H9 (cell line): ENCODE measurements around the gene TLL2. TPM values are rescaled to one million over a fixed set of nuclear protein-coding genes. Genes with fewer than 3 reads are reported as not detected.
A peak's percentile ranks its signal among the peaks of the same experiment; 100 is the strongest.

Source experiments
- DNase-seq: peaks from one replicate; pipeline ENCODE4 v3.0.0-alpha.2; 2017
- H2AFZ ChIP-seq: one replicate; pipeline ENCODE4 v1.6.1; 2013; ENCODE audit warnings: mild to moderate bottlenecking, low read length, control low read depth, moderate library complexity
- H2AK5ac ChIP-seq: 2 replicates; pipeline ENCODE4 v1.6.1; 2013; ENCODE audit warnings: low read length, control low read depth, mixed read lengths; ENCODE audit not compliant: insufficient read length
- H2BK120ac ChIP-seq: one replicate; pipeline ENCODE4 v1.6.1; 2013; ENCODE audit warnings: low read depth, mild to moderate bottlenecking, low read length, control low read depth, inconsistent platforms; ENCODE audit not compliant: poor library complexity, severe bottlenecking
- H2BK12ac ChIP-seq: 2 replicates; pipeline ENCODE4 v1.6.1; 2013; ENCODE audit warnings: low read length, control low read depth, mixed read lengths, low read depth; ENCODE audit not compliant: insufficient read length
- H2BK15ac ChIP-seq: 2 replicates; pipeline ENCODE4 v1.6.1; 2013; ENCODE audit warnings: low read depth, low read length, control low read depth
- H2BK20ac ChIP-seq: one replicate; pipeline ENCODE4 v1.6.1; 2013; ENCODE audit warnings: low read depth, mild to moderate bottlenecking, low read length, control low read depth, inconsistent platforms; ENCODE audit not compliant: poor library complexity, severe bottlenecking
- H2BK5ac ChIP-seq: 2 replicates; pipeline ENCODE4 v1.6.1; 2013; ENCODE audit warnings: low read length, control low read depth, mixed read lengths; ENCODE audit not compliant: insufficient read length
- H3K14ac ChIP-seq: 2 replicates; pipeline ENCODE4 v1.6.1; 2013; ENCODE audit warnings: low read length, control low read depth; ENCODE audit not compliant: insufficient read depth
- H3K18ac ChIP-seq: 2 replicates; pipeline ENCODE4 v1.6.1; 2013; ENCODE audit warnings: low read depth, mild to moderate bottlenecking, mixed read lengths, low read length, control low read depth; ENCODE audit not compliant: insufficient read length
- H3K23ac ChIP-seq: 2 replicates; pipeline ENCODE4 v1.6.1; 2013; ENCODE audit warnings: low read length, control low read depth, mixed read lengths, low read depth; ENCODE audit not compliant: insufficient read length
- H3K23me2 ChIP-seq: 2 replicates; pipeline ENCODE4 v1.6.1; 2013; ENCODE audit warnings: low read depth, mild to moderate bottlenecking, mixed read lengths, low read length, control low read depth; ENCODE audit not compliant: insufficient read length, poor library complexity, severe bottlenecking
- H3K27ac ChIP-seq: 2 replicates; pipeline ENCODE4 v1.5.1; 2013; ENCODE audit warnings: low read length, control low read depth, mixed read lengths, low read depth; ENCODE audit not compliant: insufficient read length
- H3K27me3 ChIP-seq: 2 replicates; pipeline ENCODE4 v1.6.1; 2013; ENCODE audit warnings: low read length, control low read depth, inconsistent platforms; ENCODE audit not compliant: insufficient read depth
- H3K4ac ChIP-seq: 2 replicates; pipeline ENCODE4 v1.6.1; 2013; ENCODE audit warnings: low read depth, mild to moderate bottlenecking, control low read depth, inconsistent platforms, low read length, moderate library complexity
- H3K4me1 ChIP-seq: 2 replicates; pipeline ENCODE4 v1.6.1; 2013; ENCODE audit warnings: low read length, control low read depth, inconsistent platforms; ENCODE audit not compliant: insufficient read depth
- H3K4me2 ChIP-seq: 2 replicates; pipeline ENCODE4 v1.6.1; 2013; ENCODE audit warnings: low read length, control low read depth, mixed read lengths; ENCODE audit not compliant: insufficient read length, insufficient read depth
- H3K56ac ChIP-seq: 2 replicates; pipeline ENCODE4 v1.6.1; 2013; ENCODE audit warnings: low read depth, mild to moderate bottlenecking, mixed read lengths, low read length, control low read depth; ENCODE audit not compliant: insufficient read length
- H3K79me1 ChIP-seq: 2 replicates; pipeline ENCODE4 v1.6.1; 2013; ENCODE audit warnings: low read depth, mild to moderate bottlenecking, moderate library complexity, low read length, control low read depth, inconsistent platforms; ENCODE audit not compliant: insufficient read depth, poor library complexity, severe bottlenecking
- H3K79me2 ChIP-seq: 2 replicates; pipeline ENCODE4 v1.6.1; 2013; ENCODE audit warnings: low read length, control low read depth, inconsistent platforms; ENCODE audit not compliant: insufficient read depth
- H3K9ac ChIP-seq: 2 replicates; pipeline ENCODE4 v1.6.1; 2013; ENCODE audit warnings: low read length, control low read depth, mixed read lengths; ENCODE audit not compliant: insufficient read length; ENCODE audit errors: extremely low read depth
- H3K9me3 ChIP-seq: one replicate; pipeline ENCODE4 v1.6.1; 2013; ENCODE audit warnings: low read depth, low read length, inconsistent platforms; ENCODE audit not compliant: control insufficient read depth
- H3T11ph ChIP-seq: one replicate; pipeline ENCODE4 v1.6.1; 2013; ENCODE audit warnings: mild to moderate bottlenecking, low read length, control low read depth, inconsistent platforms
- H4K20me1 ChIP-seq: one replicate; pipeline ENCODE4 v1.6.1; 2013; ENCODE audit not compliant: control insufficient read depth, insufficient read length, insufficient read depth
- H4K5ac ChIP-seq: 2 replicates; pipeline ENCODE4 v1.6.1; 2013; ENCODE audit warnings: low read depth, mild to moderate bottlenecking, mixed read lengths, low read length, control low read depth; ENCODE audit not compliant: insufficient read length
- H4K8ac ChIP-seq: replicated peaks from 2 replicates; pipeline ENCODE4 v1.6.1; 2013; ENCODE audit warnings: low read length, control low read depth, mixed read lengths, low read depth; ENCODE audit not compliant: insufficient read length
- H4K91ac ChIP-seq: 2 replicates; pipeline ENCODE4 v1.6.1; 2013; ENCODE audit warnings: low read depth, mild to moderate bottlenecking, moderate library complexity, mixed read lengths, low read length, control low read depth; ENCODE audit not compliant: insufficient read length
- H3K27ac Mint-ChIP-seq, 3 experiments: 2 replicates in 2 of 3; 3 replicates in 1 of 3; pipeline ENCODE4 v1.8.0; 2020 to 2021; ENCODE audit warnings: mixed read lengths in 3 of 3, mild to moderate bottlenecking in 1 of 3, moderate library complexity in 1 of 3
- H3K27me3 Mint-ChIP-seq: 2 replicates; pipeline ENCODE4 v1.8.0; 2021; ENCODE audit warnings: low read depth, mild to moderate bottlenecking, moderate library complexity, mixed read lengths
- H3K36me3 Mint-ChIP-seq, 3 experiments: 2 replicates in 2 of 3; 3 replicates in 1 of 3; pipeline ENCODE4 v1.8.0; 2020 to 2021; ENCODE audit warnings: low read depth in 3 of 3, mixed read lengths in 3 of 3; ENCODE audit not compliant: insufficient read depth in 1 of 3
- H3K4me1 Mint-ChIP-seq, 2 experiments: 2 replicates each; pipeline ENCODE4 v1.8.0; 2020; ENCODE audit warnings: mixed read lengths in 2 of 2
- H3K4me3 Mint-ChIP-seq, 2 experiments: 2 replicates in 1 of 2; 3 replicates in 1 of 2; pipeline ENCODE4 v1.8.0; 2020 to 2021; ENCODE audit warnings: mild to moderate bottlenecking in 2 of 2, mixed read lengths in 2 of 2, moderate library complexity in 1 of 2
- H3K9me3 Mint-ChIP-seq, 2 experiments: 2 replicates in 1 of 2; 3 replicates in 1 of 2; pipeline ENCODE4 v1.8.0; 2020; ENCODE audit warnings: mild to moderate bottlenecking in 2 of 2, mixed read lengths in 2 of 2, moderate library complexity in 1 of 2
- CTCF ChIP-seq: fragments of 200-600 bp; sonication (generic); conservative IDR thresholded peaks from 3 replicates; pipeline ENCODE4 v1.8.0; 2021; ENCODE audit warnings: antibody characterized with exemption, mild to moderate bottlenecking
- WGBS: extraction: QIAGEN DNeasy Blood & Tissue Kit; methylation state at CpG from one replicate; pipeline ENCODE4 v1.1.7; 2013; ENCODE audit warnings: missing lambda C conversion rate, low lambda C conversion rate, mixed read lengths; ENCODE audit not compliant: insufficient read length; ENCODE audit errors: extremely low coverage; 5-methylcytosine and 5-hydroxymethylcytosine counted together
- total RNA-seq: library from RNA; stranded (reverse); gene quantifications from 2 replicates; pipeline ENCODE4 v1.2.1, GENCODE V29; 2021

TLL2 gene
- total RNA-seq, 1 experiment from 2014 or later: 1.4 TPM

DNA sequence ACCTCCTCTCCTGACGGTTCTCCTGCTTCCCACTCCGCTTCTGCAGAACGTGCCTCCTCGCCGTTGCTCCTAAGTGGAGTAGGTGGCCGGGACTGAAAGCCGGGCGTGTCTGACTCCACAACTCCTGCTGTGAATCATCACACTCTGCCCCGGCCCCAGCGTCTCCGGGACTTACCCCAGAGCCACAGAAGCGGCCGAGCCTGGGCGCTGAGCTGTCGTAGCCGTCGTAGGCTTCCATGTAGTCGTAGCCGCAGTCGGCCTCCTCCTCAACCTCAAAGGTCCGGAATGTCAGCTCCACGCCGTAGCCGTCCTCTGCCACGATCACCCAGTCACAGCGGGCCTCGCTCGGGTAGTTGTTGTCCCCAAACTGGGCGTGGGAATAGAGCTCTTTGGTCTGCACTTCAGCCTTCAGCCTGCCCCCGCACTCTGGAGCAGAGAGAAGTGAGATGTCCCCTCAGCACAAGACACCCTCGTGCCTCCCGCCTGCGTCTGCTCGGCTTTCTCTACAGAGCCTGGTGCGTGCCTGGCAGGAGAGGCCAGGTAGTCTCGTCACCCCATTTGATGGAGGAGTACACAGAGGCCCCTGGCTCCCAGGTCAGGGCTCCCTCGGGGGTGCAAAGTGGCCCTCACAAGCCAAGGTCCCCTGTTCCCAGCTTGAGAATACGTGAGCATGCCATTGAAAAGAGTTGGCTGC, 143.7 kb downstream of the TLL2 start:
- H3K9me3 ChIP-seq: no peaks in the 10 kb centered on the region
- no peaks in the 10 kb centered on the region; the same call in 1 of the 2 replicates for H3K4me1 ChIP-seq
- H2BK120ac ChIP-seq: no peak overlapping the region
- no peaks in the 10 kb centered on the region for H3K79me2 ChIP-seq
- DNase-seq: no peak
- H3T11ph ChIP-seq: no peak overlapping the region
- H3K27me3 ChIP-seq: no peaks in the 10 kb centered on the region
- Mint-ChIP-seq H3K36me3 (peaks cover 0 to 2% (median 0%) of the 10 kb centered on the region in 3 experiments; a peak in 1 of 7 replicates), H3K27ac (peak overlapping the region in 1 of 3 experiments; percentile 80; a peak in 1 of 7 replicates), H3K27me3 (peaks cover 16% of the 10 kb centered on the region), H3K9me3 (no peaks in the 10 kb centered on the region; a peak in 2 of 5 replicates), H3K4me1 (peaks cover 13 to 14% of the 10 kb centered on the region in 2 experiments), H3K4me3 (no peak overlapping the region)
- H3K27ac ChIP-seq: no peak overlapping the region
- H2BK15ac ChIP-seq: no peak overlapping the region
- no peak overlapping the region for H3K9ac ChIP-seq
- H4K91ac ChIP-seq: no peak overlapping the region
- no peak overlapping the region for H3K23ac ChIP-seq
- no peaks in the 10 kb centered on the region for H3K79me1 ChIP-seq
- no peak overlapping the region for H2AK5ac ChIP-seq
- WGBS: no CpG with 5 or more reads among the region's 38 CpGs
- H2AFZ ChIP-seq: no peak overlapping the region
- no peak overlapping the region for H3K14ac ChIP-seq
- H3K18ac ChIP-seq: no peak overlapping the region
- no peak overlapping the region for H3K4ac ChIP-seq
- no peak overlapping the region for H2BK20ac ChIP-seq
- no peak overlapping the region for H4K8ac ChIP-seq
- H2BK5ac ChIP-seq: no peak overlapping the region
- H2BK12ac ChIP-seq: no peak overlapping the region
- H4K5ac ChIP-seq: no peak overlapping the region
- no peak overlapping the region for H3K56ac ChIP-seq
- no peak overlapping the region for H3K4me2 ChIP-seq
- H4K20me1 ChIP-seq: no peaks in the 10 kb centered on the region
- H3K23me2 ChIP-seq: peaks cover 5% of the 10 kb centered on the region
- no peak for TF ChIP-seq CTCF
